ENCODE results near the gene TTC7B. TPM values are rescaled to one million over a fixed set of nuclear protein-coding genes. Genes with fewer than 3 reads are reported as not detected.

TTC7B gene
- total RNA-seq, 2 experiments from 2014 or later = 5.6 to 7.8 TPM

GRCh38 chr14:90514566-90514965, 301.7 kb downstream of the TTC7B start:
- no peaks in the 10 kb centered on the region for H3K4me1 Mint-ChIP-seq (ENCODE audit: low read depth)
- TF ChIP-seq, protein P1, sequence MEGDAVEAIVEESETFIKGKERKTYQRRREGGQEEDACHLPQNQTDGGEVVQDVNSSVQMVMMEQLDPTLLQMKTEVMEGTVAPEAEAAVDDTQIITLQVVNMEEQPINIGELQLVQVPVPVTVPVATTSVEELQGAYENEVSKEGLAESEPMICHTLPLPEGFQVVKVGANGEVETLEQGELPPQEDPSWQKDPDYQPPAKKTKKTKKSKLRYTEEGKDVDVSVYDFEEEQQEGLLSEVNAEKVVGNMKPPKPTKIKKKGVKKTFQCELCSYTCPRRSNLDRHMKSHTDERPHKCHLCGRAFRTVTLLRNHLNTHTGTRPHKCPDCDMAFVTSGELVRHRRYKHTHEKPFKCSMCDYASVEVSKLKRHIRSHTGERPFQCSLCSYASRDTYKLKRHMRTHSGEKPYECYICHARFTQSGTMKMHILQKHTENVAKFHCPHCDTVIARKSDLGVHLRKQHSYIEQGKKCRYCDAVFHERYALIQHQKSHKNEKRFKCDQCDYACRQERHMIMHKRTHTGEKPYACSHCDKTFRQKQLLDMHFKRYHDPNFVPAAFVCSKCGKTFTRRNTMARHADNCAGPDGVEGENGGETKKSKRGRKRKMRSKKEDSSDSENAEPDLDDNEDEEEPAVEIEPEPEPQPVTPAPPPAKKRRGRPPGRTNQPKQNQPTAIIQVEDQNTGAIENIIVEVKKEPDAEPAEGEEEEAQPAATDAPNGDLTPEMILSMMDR (IDR thresholded peaks at IDR 0.05) = no peak
- H3K4me3 Mint-ChIP-seq = no peak overlapping the region
- H3K27me3 Mint-ChIP-seq = peaks cover 5% of the 10 kb centered on the region
- no peak overlapping the region for H3K27ac Mint-ChIP-seq
- intact Hi-C loops (cut with micrococcal nuclease) = no loop called here
- POLR2A ChIA-PET = no interaction called here
- DNase-seq (no peak), ATAC-seq (no peak)
- no peaks in the 10 kb centered on the region for H3K36me3 Mint-ChIP-seq (ENCODE audit: low read depth)
- H3K9me3 Mint-ChIP-seq = no peaks in the 10 kb centered on the region
- CTCF ChIA-PET = no interaction called here

GRCh38 chr14:90514015-90514398, 302.2 kb downstream of the TTC7B start:
- Mint-ChIP-seq H3K36me3 (ENCODE audit: low read depth) (no peaks in the 10 kb centered on the region), H3K9me3 (no peaks in the 10 kb centered on the region), H3K4me3 (no peak overlapping the region), H3K4me1 (ENCODE audit: low read depth) (peaks cover 2% of the 10 kb centered on the region), H3K27me3 (peaks cover 9% of the 10 kb centered on the region), H3K27ac (no peak overlapping the region)
- CTCF ChIA-PET = no interaction called here
- TF ChIP-seq, protein P1 (IDR thresholded peaks at IDR 0.05) = no peak
- POLR2A ChIA-PET = no interaction called here
- intact Hi-C loops (cut with micrococcal nuclease) = no loop called here
- DNase-seq (no peak), ATAC-seq (no peak)

- ATAC-seq = no peak
- Mint-ChIP-seq H3K36me3 (ENCODE audit: low read depth) (no peaks in the 10 kb centered on the region), H3K9me3 (no peaks in the 10 kb centered on the region), H3K27me3 (peaks cover 15% of the 10 kb centered on the region), H3K27ac (no peak overlapping the region), H3K4me1 (ENCODE audit: low read depth) (peaks cover 6% of the 10 kb centered on the region), H3K4me3 (no peak overlapping the region)
- ChIA-PET CTCF (interaction anchor here (0.6 kb wide), 1 partner anchor 1097 kb away, joined by 3 read pairs; no protein-coding TSS in a partner anchor), POLR2A (no interaction called here)
- intact Hi-C loops (cut with micrococcal nuclease) = no loop called here
- no peak for DNase-seq
- TF ChIP-seq, protein P1 (IDR thresholded peaks at IDR 0.05) = no peak
Observed at GRCh38 chr14:90513161-90514014, 302.8 kb downstream of the TTC7B start.

GRCh38 chr14:90512329-90512991, 303.8 kb downstream of the TTC7B start:
- DNase-seq (no peak), ATAC-seq (no peak)
- Mint-ChIP-seq H3K4me3 (no peak overlapping the region), H3K27me3 (peaks cover 17% of the 10 kb centered on the region), H3K27ac (no peak overlapping the region), H3K9me3 (no peaks in the 10 kb centered on the region), H3K36me3 (ENCODE audit: low read depth) (no peaks in the 10 kb centered on the region), H3K4me1 (ENCODE audit: low read depth) (peaks cover 6% of the 10 kb centered on the region)
- TF ChIP-seq, protein P1 (IDR thresholded peaks at IDR 0.05) = no peak
- intact Hi-C loops (cut with micrococcal nuclease) = no loop called here
- ChIA-PET POLR2A (no interaction called here), CTCF (no interaction called here)

DNA sequence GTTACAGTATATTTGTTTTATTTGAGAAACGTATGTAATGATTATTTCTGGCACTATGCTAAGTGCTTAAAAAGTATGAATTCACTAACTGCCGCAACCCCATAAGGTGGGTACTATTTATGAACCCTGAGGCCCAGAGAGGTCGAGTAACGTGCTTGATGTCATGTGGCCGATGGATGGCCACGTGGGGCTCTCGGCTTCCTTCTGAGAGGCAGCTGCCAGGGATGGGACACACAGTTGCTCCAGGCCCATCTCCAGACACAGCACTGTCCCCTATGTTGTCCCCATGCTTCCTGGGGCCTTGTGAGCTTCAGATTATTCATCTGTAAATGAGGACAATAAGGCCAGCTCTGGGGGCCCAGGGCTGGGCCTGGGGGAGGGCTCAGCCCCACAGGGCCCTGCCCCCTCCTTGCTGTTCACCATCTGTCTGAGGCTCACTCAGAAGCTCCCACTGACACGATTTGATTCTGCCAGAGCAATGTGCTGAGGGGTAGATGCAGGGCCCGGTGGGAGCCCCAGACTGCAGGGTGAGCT, 304.4 kb downstream of the TTC7B start:
- ChIA-PET POLR2A (no interaction called here), CTCF (no interaction called here)
- Mint-ChIP-seq H3K27me3 (peaks cover 17% of the 10 kb centered on the region), H3K4me1 (ENCODE audit: low read depth) (peaks cover 6% of the 10 kb centered on the region), H3K27ac (no peak overlapping the region), H3K9me3 (no peaks in the 10 kb centered on the region), H3K4me3 (no peak overlapping the region), H3K36me3 (ENCODE audit: low read depth) (no peaks in the 10 kb centered on the region)
- ATAC-seq (no peak), DNase-seq (no peak)
- intact Hi-C loops (cut with micrococcal nuclease) = no loop called here
- TF ChIP-seq, protein P1 (IDR thresholded peaks at IDR 0.05) = no peak

Measured in activated CD8-positive, alpha-beta T cell treated with anti-CD3 and anti-CD28 coated beads for 36 hours (primary cell).